Suppressor macrophage treated with lipopolysaccharide for 1 hour (primary cell): ENCODE measurements around the gene VCPKMT.

Source experiments
- DNase-seq, 3 donors: peaks; one replicate each; pipeline ENCODE4 v3.0.0-alpha.2; 2020 to 2022

VCPKMT gene

DNA sequence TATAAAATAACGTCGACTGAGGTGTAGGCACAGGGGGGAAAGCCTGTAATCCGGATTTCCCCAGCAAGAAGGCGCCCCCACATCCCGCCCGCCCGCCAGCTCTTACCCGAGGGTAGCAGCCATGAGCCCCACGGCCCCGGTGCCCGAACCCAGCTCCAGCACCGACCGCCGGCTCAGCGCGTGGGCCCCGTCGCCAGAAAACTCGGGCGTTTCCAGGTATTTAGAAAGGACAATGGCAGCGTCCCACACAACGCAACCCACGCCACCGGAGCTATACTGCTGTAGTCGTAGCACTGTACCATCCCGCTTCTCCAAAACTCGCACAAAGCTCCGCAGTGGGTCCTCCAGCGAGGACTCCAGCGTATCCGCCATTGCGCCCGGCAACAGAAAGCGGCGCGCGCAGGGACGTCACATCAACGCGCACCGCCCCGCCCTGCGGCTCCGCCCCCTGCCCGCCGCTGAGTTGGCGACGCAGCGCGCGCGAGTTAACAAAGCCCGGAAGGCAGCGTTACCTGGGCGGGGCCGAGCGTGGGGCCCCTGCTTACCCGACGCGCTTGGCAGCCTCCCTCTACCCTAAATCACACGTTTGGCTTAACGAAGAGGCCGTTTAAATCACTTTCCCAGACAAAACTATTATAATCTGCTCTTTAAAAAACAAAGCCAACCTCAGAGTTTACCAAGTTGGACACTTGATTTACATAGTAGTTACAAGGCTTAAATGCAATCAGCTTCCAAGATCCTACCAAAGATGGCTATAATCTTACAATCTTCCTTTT lies at the start of gene VCPKMT:
Gene VCPKMT (minus strand): TSS at position 392 of the 776 bp plus-strand sequence. CDS start 20 bp downstream, at position 372.
- DNase-seq: peak; percentile 94 to 98 (median 97)

DNA sequence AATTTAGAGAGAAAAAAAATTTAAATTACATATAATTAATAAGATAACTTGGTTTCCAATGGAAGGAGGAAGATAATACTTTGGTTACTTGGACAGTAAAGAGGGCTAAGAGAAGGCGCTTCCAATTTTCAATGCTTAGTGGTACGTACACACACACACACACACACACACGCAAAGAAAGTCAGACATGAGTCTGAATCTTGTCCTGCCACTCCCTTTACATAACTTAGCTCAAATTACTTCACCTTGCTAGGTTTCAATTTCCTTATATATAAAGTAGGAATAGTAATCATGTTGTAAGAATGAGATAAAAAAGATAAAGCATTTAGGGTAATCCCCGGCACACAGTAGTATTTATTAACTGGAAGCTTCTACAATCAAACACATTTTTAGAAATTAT lies 39.7 kb upstream of the VCPKMT start:
- no peak for DNase-seq

DNA sequence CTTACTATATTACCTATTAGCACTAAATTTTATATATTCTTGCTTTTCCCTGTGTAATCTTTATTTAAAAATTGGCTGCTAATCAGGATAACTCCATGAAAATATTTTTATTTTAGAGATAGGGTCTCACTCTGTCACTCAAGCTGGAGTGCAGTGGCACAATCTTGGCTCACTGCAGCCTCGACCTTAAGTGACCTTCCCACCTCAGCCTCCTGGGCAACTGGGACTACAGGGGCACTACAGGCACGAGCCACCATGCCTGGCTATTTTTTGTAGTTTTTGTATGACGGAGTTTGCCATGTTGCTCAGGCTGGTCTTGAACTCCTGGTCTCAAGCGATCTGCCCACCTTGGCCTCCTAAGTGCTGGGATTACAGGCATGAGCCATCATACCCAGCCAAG lies 32.4 kb upstream of the VCPKMT start:
- DNase-seq: no peak

DNA sequence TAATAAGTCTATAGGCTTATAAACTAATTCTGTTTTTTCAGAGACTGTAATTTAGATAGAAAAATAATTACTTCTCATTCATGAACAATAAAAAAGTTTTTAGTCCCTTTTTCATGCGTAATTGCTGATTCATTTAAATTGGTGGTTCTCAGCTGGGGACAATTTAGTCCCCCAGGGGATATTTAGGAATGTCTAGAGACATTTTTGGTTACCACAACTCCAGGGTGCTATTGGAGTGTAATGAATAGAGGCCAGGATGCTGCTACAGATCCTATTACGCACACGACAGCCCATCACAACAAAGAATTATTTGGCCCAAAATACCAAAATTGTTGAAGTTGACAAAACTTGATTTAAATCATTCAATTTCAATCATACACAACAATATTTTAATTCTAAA lies 22.8 kb upstream of the VCPKMT start:
- DNase-seq: no peak

DNA sequence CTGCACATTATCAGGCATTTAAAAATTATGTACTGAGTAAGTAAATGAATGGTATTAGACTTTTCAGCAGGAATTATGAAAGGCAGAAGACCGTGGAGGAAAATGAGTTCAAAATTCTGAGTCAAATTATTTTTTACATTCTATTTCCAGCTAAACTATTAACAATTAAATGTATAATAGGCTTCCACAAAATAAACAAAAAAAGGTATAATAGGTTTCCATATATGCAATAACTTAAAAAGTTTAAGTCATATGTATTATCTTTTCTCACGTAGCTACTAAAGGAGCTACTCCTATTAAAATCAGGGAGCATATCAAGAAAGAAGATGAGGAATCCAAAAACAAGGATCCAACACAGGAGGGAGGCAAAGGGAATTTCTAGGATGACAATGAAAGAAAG lies 11.4 kb upstream of the VCPKMT start:
- DNase-seq: no peak

DNA sequence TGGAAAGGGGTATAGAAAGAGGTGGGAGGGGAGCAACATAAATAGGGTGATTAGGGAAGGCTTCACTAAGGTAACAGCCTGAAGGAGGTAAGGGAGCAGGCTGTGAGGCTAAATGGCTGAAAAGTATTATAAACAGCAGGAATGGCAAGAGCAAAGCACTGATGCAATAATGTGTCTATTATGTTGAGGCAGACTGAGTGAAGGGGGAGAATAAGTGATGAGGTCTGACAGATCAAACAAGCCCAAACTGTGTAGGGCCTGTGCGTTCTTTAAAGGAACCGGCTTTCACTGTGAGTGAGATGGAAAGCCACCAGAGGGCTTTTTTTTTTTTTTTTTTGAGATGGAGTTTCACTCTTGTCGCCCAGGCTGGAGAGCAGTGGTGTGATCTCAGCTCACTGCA lies 6.7 kb upstream of the VCPKMT start:
- DNase-seq: no peak

DNA sequence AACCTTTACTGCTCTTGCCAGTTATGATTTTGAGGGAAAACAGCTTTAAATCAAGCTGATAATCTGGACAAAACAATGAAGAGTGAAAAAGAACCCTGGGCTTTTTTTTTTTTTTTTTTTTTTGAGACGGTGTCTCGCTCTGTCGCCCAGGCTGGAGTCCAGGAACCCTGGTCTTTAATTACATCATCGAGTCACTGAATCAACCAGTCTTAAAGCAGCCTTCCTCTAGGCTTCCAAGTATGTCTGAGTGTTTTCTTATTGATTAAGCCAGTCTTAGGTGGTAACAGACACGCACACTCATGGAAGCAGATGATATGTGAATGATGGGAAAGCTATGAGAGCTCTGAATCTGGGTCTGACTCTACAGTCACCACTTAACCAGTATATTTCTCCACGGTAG lies 5.9 kb upstream of the VCPKMT start:
- DNase-seq: no peak

DNA sequence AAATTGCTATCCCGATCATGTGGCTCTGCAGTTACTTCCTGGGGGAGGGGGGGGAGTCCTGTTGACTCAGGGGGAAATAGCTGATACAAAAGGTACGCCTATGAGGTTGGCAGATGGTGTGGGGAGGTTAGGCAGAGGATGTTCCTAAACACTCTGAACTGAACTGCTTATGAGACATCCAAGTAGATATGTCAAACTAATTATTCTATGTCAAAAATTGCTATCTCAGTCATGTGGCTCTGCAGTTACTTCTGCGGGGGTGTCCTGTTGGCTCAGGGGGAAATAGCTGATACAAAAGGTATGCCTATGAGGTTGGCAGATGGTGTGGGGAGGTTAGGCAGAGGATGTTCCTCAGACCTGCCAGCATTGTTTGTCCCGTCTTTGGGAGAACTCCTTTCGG lies 5.1 kb upstream of the VCPKMT start:
- DNase-seq: no peak

DNA sequence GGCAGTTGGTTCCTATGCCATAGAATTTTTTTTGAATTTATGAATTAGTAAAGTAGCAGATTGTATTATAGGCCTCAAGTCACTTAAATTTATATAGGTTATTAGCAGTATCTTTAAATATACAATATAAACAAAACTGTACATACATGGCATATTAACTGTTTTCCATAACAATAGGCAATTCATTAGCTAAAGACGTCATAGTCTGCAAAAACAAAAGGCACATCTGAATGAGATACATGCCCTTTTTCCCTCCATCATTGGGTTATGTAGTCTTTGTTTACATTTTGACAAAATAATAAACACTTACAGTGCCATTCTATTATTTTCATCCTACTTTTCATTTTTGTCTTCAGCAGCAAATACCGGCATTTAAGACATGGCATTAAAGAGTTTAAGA lies 1.1 kb upstream of the VCPKMT start:
- no peak for DNase-seq

DNA sequence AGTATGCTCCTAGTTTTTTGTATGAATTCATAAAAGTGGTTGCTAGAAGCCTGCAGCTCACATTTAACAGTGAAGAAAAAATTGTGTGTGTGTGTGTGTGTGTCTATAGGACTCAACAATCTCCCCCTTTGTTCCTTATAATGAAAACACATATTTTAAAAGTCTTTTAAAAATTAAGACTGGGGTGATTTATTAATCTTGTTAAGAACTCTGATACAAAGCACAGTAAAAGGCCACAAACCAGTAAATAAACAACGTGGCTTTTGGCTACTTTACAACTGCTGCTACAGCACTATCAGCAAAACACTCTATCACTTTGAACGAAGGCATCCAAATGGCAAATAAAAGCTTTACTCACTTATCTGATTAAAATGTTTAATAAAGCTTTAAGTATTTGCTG lies 594 bp upstream of the VCPKMT start:
- DNase-seq: no peak

DNA sequence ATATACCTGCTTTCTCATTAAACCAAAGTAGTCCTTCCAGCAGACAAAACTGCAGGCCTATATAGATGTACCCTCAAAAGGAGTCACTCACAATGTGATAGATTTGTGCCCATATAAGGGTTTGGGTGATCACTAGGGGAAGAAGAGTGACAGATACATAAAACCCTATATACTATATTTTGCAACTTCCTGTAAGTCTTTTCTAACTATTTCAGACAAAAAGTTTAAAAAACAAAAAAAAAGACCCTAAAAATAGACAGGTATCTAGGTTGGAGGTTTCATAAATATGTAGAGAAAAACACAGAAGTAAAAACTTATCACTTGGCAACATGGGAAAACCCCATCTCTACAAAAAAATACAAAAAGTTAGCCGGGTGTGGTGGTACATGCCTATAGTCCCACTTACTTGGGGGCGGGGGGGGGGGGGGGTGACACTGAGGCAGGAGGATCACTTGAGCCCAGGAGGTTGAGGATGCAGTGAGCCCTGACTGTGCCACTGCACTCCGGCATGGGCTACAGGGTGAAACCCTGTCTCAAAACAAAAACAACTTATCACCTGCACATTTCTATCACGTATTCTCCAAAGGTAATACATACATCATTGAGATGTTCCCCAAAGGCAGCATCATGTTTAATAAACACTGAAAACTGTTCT lies 2.9 kb downstream of the VCPKMT start:
- no peak for DNase-seq

DNA sequence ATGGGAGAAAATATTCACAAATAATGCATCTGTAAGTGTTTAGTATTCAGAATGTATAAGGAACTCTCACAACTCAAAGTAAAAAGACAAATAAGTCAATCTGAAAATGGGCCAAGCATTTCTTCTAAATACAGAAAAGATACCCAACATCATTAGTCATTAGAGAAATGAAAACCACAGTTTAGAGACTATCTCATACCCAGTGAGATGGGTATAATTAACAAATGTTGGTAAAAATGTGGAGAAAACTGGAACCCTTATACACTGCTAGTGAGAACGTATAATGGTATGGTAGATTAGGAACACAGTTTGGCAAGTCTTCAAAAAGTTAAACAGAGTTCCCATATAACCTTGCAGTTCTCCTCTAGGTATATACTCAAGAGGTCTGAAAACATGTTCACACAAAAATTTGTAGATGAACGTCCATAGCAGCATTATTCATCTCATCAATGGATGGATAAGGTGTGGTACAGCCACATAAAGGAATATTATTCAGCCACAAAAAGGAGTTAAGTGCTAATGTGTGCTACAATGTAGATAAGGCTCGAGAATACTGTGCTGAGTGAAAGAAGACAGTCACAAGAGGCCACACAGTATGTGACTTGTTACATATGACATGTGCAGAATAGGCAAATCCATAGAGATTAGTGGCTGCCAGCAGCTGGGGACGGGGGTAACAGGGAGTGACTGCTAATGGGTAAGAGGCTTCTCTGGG lies 5.9 kb downstream of the VCPKMT start:
- DNase-seq: no peak

DNA sequence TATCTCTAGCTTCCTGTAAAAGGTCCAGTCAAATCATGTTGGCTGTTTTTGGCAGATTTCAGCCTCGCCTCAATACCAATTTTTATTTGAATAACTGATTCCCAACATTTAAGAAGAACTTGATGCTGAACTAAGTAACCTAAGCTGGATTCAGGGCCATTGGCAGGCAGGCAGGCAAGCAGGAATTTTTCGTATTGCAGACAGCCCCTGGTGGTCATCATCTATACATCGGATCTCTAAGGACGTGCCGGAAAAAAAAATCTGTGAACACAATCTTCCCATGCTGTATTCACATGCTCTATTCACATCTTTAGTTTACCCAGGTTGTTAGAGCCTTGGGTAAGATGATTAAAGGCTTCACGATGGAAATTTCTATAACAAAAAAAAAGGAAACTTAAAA lies 7.0 kb downstream of the VCPKMT start:
- DNase-seq: peak in 1 of 3 donors; percentile 19

DNA sequence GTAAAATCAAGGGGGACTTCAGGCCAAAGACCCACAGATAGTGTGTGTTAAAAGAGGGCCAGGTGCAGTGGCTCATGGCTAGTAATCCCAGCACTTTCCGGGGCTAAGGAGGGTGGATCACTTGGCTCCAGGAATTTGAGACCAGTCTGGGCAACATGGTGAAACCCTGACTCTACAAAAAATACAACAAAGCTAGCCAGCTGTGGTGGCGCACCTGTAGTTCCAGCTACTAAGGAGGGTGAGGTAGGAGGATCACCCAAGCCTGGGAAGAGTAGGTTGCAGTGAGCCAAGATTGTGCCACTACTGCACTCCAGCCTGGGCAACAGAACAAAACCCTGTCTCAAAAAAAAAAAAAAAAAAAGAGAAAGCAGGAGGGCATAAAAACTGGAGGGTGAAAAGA lies 8.5 kb downstream of the VCPKMT start:
- no peak for DNase-seq

DNA sequence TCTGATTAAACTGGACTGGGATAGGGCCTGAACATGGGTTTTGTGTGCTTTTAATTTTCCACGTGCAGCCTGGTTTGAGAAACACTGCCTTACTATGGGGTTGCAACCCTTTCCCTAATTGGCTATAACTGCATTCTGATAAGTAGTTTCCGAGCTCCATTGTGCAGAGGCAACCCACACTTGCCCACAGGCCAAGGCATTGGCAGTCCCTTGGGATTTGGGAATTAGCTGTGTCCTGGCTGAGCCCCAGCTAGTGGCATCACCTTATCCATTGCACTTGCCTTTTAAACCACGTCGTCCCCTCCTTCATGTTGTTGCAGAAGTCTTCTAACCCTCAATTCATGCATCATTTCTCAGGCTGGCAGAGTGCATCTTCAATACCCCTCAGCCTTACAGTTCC lies 10.2 kb downstream of the VCPKMT start:
- no peak for DNase-seq

DNA sequence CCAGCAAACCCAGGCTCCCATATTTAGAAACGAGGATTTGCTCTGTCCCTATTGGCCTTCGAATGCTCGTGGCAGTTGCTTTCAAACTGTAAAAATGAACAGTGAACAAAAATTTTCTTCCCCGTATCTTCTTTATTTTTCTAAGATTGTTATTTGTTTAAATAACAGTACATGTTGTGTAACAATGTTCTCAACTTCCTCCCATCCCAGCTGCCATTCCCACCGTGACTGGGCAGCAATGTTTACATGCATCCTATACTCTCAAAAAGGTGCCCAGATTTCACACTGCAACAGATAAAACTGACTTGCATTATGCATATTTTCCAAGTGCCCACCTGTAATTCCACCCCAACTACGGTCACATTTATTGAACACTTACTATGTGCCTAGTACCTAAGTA lies 12.8 kb downstream of the VCPKMT start:
- no peak for DNase-seq

DNA sequence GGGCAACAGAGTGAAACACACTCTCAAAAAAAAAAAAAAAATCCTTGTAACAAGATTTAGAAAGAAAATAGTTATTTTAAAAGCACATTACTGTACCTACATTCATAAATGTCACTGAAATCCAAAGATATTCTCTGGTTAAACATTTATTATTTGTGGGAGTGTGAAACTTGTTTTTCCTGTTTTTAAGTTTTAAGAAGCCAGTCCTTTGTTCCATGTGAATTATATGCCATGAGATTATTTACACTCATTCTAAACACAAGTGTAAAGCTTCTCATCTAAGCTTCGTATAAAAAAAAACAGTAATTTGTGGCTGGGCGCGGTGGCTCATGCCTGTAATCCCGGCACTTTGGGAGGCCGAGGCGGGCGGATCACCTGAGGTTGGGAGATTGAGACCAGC lies 15.0 kb downstream of the VCPKMT start:
- DNase-seq: no peak

DNA sequence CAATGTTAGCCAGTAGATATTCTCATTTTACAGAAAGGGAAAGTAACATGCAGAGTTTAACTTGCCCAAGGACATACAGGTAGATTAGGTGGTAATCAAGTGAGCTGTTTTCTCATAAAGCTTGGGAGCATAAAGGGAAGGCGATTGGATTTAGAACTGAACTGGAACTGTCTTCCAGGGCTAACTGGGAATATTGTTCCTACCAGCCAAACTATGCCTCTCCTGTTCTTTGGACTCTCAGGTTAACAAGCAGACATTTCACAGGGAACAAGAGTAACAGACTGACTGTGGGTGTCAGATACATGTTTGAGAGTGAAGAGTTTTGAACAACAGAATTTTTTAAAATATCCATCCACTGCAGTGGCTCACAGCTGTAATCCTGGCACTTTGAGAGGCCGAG lies 15.6 kb downstream of the VCPKMT start:
- DNase-seq: no peak

DNA sequence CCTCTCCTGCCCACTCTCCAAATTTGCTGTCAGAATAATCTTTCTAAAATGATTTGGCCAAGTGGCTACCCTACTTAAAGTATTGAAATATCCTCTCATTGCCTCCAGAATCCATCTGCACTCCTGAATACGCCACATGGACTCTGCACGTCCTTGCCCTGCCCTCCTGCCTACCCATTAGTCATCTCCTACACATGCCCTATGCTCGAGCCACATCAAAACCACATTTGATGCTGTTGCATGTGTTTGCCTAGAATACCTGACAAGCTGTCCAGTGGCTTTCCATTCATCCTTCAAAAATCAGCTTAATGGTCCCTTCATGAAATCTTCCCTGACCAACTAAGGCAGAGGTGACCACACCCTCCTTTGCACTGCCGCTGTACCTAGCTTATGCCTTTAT lies 17.0 kb downstream of the VCPKMT start:
- DNase-seq: no peak

DNA sequence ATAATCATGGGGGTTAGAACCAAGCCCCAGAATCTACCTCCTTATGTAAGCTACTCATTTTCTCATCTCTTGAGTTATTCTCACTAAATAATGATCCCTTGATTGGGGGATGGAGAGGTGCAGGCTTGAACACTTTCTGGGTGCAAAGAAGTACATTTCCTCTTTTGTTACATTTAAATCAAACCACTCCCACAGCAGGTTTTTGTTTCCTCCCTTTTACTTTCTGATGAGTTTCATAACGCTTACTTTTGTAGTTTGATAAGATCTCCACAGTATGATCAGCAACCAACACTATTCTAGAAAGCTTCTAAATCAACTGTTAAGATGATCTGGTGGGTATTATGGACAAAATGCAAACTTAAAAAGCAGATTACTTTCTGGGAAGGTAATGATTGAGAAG lies 20.5 kb downstream of the VCPKMT start:
- no peak for DNase-seq

DNA sequence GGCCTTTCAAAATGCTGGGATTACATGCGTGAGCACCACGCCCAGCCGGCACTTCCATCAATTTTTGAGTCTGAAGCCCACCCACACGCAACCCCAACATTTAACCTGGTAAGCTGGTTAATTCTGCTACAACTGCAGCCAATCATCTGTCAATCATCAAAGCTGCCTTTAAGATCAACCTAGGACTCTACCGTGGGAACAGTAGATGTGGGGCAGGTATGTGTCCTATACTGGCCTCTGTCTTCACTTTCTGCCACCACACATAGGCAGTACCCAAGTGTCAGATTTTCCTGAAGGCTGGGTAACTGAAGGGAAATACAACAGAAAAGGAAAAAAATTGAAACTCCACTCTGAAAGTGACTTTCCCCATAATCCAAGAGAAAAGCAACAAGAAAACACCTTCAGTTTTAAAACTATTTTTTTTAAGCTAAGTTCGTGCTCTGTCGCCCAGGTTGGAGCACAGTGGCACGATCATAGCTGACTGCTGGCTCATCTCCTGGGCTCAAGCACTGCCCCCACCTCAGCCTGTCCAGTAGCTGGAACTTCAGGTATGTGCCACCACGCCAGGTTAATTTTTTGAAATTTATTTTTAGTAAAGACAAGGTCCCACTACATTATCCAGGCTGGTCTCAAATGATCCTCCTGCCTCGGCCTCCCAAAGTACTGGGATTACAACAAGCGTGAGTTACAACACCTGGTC lies 22.2 kb downstream of the VCPKMT start:
- DNase-seq: no peak

DNA sequence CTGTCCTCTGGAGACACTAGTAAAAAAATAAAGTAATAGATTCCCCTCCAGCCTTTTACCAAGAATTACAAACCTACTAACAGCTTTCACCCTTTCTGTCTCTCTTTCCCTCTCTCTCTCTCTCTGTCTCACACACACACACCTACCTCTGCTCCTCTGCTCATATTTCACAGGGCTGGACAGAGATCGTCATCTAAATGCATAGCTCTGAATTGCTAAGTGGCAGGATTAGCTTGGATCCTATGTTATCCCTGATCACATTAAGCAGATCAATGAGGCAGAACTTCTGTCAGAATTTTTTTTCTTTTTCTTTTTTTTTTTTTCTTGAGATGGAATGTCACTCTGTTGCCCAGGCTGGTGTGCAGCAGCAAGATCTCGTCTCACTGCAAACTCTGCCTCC lies 22.9 kb downstream of the VCPKMT start:
- no peak for DNase-seq

DNA sequence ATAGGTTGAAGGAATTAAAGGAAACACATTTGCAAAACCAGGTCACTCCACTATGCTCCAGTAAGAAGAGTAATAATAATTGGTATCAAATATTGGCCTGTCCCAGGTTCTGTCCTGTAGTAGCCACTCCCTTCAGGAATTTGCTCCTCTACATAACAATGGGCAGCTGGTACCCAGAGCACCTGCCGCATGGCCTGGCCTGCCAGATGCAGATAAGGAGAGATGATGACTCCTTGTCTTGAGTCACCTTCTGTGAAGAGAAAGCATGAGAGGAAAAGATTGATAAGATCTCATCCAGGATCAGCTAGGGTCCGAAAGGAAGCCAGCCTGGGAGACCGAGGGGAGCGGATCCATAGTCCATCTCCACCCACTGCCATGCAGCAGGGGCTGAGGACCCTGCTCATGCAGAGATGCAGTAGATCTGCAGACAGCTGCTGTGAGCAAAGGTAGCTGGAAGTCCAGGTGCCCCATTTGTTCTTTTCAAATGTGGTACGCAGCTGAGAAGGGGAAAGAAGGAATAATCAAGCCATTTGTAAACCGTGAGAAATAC lies 24.3 kb downstream of the VCPKMT start:
- no peak for DNase-seq
